Prostate gland (tissue), 2 donors: ENCODE measurements around the gene SNED1. TPM values are rescaled to one million over a fixed set of nuclear protein-coding genes. Genes with fewer than 3 reads are reported as not detected.
"Not testable (repeated sequence)": the region's sequence is repeated elsewhere in the genome, so short reads cannot be mapped to it uniquely, and the experiment has no call there.

ENCODE experiments used
- DNase-seq: peaks from one replicate; pipeline ENCODE4 v3.0.0-alpha.2; 2019; ENCODE audit warnings: low spot score
- H3K27ac ChIP-seq, 2 donors: fragments of 200-600 bp; sonication (generic); 2 replicates each; pipeline ENCODE4 v1.5.1; 2017 to 2019
- H3K27me3 ChIP-seq: fragments of 200-600 bp; sonication (generic); replicated peaks from 2 replicates; pipeline ENCODE4 v1.5.1; 2019; ENCODE audit not compliant: insufficient read depth
- H3K36me3 ChIP-seq, 2 donors: fragments of 200-600 bp; sonication (generic); 1 replicate in 1 of 2; 2 replicates in 1 of 2; pipeline versions ENCODE4 v1.5.1 to v1.8.1; 2017 to 2019
- H3K4me1 ChIP-seq: fragments of 200-600 bp; sonication (generic); replicated peaks from 2 replicates; pipeline ENCODE4 v1.5.1; 2019
- H3K4me3 ChIP-seq, 2 donors: fragments of 200-600 bp; sonication (generic); 2 replicates each; pipeline ENCODE4 v1.5.1; 2017 to 2019
- H3K9me3 ChIP-seq: fragments of 200-600 bp; sonication (generic); 2 replicates; pipeline ENCODE4 v1.5.1; 2017
- POLR2A ChIP-seq: fragments of 450-650 bp; IDR thresholded peaks from one replicate; pipeline ENCODE4 v1.6.1; 2016; ENCODE audit warnings: antibody characterized with exemption, mild to moderate bottlenecking
- POLR2AphosphoS5 ChIP-seq: sonication (generic); formaldehyde crosslinking; IDR thresholded peaks from one replicate; pipeline ENCODE4 v1.6.1; 2017; ENCODE audit warnings: antibody characterized with exemption
- WGBS: methylation state at CpG from one replicate; pipeline ENCODE4 v1.1.5; 2018; 5-methylcytosine and 5-hydroxymethylcytosine counted together
- intact Hi-C: fragments of 100-400 bp; cut with DNase I; formaldehyde crosslinking; loops from one replicate; pipeline ENCODE4 v1.14.2; 2022
- total RNA-seq, 2 donors: library from RNA; depleted of rRNA; stranded (reverse); fragments of >200 nt; gene quantifications; one replicate each; pipeline ENCODE4 v1.1.0, GENCODE V29; 2016
- TF ChIP-seq, protein P1 (sequence below), 4 experiments: fragments of 200-600 bp in 2 of 4; fragments of 450-650 bp in 2 of 4; sonication (generic) in 2 of 4; IDR thresholded peaks; 1 replicate in 3 of 4; 2 replicates in 1 of 4; pipeline ENCODE4 v1.5.1; 2016 to 2019; ENCODE audit warnings: antibody characterized with exemption in 4 of 4, mild to moderate bottlenecking in 2 of 4, moderate library complexity in 2 of 4

The SNED1 gene
- total RNA-seq, 2 donors from 2014 or later, result 32.0 to 115 TPM

DNA sequence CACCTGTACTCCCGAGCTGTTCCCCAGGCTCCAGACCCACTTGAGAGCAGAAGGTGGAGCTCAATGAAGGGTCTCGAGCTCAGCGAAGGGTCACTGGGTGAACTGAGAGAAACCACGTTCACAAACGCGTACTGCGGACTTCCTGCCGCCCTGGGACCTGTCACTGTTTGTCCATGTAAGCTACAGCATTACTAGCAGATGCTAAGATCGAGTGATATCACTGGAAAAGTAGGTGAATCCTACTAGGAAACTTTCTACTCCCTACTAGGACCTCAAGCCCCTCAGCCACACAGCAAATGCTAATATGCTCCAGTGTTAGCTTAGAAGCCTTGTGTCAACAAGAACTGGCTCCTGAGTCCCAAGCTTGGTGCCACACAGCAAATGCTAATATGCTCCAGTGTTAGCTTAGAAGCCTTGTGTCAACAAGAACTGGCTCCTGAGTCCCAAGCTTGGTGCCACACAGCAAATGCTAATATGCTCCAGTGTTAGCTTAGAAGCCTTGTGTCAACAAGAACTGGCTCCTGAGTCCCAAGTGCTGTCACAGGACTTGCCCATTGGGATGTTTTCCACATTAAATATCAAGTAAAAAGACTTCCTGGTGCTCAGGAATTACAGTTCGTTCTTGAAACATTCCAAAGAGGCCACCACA, 94.8 kb downstream of the SNED1 start:
- 58% methylated on average over 10 of the region's 10 CpGs for WGBS
- H3K4me3 ChIP-seq, H3K9me3 ChIP-seq, H3K27me3 ChIP-seq, intact Hi-C loops, H3K36me3 ChIP-seq: not testable (repeated sequence)
- peak; percentile 80 for DNase-seq
- Histone ChIP-seq H3K27ac (peak overlapping the region; percentile 77 to 87), H3K4me1 (peaks cover 24% of the 10 kb centered on the region)
- TF ChIP-seq POLR2AphosphoS5, result peak; percentile 82

DNA sequence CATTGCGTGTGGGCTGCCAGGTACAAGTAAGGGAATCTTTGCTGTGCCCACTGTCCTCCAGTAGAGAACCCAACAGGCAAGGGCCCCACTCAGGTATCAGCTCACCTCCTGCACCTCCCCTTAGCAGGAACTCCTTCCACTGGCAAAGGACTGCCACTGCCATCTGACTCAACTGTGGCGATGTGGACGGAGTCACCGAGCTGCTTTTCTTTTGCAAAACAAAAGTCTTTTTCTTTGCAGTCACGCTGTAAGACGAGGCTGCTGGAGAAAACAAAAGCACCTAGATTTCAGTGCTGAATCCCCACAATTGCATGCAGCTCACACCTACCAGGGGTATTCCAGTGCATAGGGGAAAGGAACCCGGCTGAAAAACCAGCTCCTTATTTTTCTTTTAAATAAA, 95.8 kb downstream of the SNED1 start:
- DNase-seq, result no peak
- intact Hi-C loops, result no loop called here
- H3K27me3 ChIP-seq, result no peaks in the 10 kb centered on the region
- no peaks in the 10 kb centered on the region for H3K9me3 ChIP-seq
- TF ChIP-seq POLR2AphosphoS5, result no peak
- TF ChIP-seq, protein P1, sequence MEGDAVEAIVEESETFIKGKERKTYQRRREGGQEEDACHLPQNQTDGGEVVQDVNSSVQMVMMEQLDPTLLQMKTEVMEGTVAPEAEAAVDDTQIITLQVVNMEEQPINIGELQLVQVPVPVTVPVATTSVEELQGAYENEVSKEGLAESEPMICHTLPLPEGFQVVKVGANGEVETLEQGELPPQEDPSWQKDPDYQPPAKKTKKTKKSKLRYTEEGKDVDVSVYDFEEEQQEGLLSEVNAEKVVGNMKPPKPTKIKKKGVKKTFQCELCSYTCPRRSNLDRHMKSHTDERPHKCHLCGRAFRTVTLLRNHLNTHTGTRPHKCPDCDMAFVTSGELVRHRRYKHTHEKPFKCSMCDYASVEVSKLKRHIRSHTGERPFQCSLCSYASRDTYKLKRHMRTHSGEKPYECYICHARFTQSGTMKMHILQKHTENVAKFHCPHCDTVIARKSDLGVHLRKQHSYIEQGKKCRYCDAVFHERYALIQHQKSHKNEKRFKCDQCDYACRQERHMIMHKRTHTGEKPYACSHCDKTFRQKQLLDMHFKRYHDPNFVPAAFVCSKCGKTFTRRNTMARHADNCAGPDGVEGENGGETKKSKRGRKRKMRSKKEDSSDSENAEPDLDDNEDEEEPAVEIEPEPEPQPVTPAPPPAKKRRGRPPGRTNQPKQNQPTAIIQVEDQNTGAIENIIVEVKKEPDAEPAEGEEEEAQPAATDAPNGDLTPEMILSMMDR (IDR thresholded peaks at IDR 0.05), result no peak
- no peak for TF ChIP-seq POLR2A
- no peak overlapping the region for H3K4me3 ChIP-seq
- peaks cover 0 to 10% of the 10 kb centered on the region in 2 donors for H3K36me3 ChIP-seq
- H3K27ac ChIP-seq, result peak overlapping the region; percentile 63 to 87
- peaks cover 24% of the 10 kb centered on the region for H3K4me1 ChIP-seq
- 77% methylated on average over 7 of the region's 7 CpGs for WGBS

DNA sequence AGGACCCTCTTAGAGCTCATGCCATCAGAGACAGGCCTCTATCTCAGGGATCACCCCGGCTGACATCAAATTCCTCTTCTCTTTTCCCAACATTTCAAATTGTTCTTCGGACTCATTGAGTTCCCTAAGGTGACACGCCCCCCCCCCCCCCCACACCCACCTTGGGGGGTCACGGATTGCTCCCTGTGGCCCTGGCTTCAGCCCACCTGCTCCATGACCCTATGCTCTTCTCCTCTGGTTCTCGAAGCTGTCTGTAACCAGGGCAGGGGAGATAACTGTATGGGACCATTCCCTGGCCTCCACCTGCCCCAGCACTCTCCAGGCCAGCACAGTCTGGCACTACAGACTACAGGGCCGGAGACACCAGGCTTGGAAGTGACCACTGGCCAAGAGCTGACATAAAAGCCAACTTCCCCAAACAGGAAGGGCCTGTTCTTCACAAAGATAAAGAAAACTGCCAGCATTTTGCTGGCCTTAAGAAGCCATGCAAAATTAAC, 96.6 kb downstream of the SNED1 start:
- peaks cover 24% of the 10 kb centered on the region for H3K4me1 ChIP-seq
- WGBS, result 76% methylated on average over 6 of the region's 6 CpGs
- no peaks in the 10 kb centered on the region for H3K9me3 ChIP-seq
- H3K27me3 ChIP-seq, result no peaks in the 10 kb centered on the region
- no peak for DNase-seq
- peak overlapping the region; percentile 63 to 87 for H3K27ac ChIP-seq
- TF ChIP-seq POLR2A (no peak), POLR2AphosphoS5 (peak; percentile 42)
- peaks cover 0 to 10% of the 10 kb centered on the region in 2 donors for H3K36me3 ChIP-seq
- intact Hi-C loops, result no loop called here
- H3K4me3 ChIP-seq, result no peak overlapping the region

DNA sequence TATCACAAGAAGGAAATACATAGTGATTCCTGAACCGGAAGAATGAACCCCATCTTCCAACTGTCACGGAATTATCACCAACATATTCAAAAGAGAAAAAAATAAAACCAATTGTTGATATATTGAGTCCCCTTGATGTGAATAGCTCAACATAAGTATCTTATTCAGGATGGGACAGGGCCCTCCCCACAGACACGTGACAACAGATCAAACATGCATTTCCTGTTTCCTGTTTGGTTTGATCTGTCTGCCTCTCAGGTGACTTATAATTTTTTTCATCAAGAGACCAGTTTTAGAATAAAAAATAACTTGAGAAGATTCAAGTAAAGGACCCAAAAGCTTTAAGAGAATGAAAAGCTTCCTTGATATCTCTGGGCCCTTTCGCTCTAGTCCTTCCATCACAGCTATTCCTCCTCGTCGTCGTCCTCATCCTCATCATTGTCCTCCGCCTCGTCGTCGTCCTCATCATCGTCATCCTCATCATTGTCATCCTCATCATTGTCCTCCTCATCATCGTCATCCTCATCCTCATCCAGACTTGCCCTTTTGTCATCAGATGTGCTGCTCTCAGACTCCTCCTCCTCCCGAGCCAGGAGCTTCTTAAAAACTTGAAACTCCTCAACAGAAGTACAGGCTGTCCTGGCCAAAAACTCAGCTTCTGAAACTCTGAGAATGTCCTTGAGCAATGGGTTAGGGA, 97.3 kb downstream of the SNED1 start:
- Histone ChIP-seq H3K4me1 (peaks cover 24% of the 10 kb centered on the region), H3K27ac (peak overlapping the region in 1 of 2 donors; percentile 87), H3K27me3 (no peaks in the 10 kb centered on the region), H3K4me3 (no peak overlapping the region), H3K36me3 (peaks cover 0 to 10% of the 10 kb centered on the region in 2 donors), H3K9me3 (no peaks in the 10 kb centered on the region)
- WGBS, result 89% methylated on average over 14 of the region's 14 CpGs
- DNase-seq, result no peak
- intact Hi-C loops, result no loop called here
- TF ChIP-seq POLR2AphosphoS5 (no peak), POLR2A (no peak)
- TF ChIP-seq, protein P1 (IDR thresholded peaks at IDR 0.05), result no peak

DNA sequence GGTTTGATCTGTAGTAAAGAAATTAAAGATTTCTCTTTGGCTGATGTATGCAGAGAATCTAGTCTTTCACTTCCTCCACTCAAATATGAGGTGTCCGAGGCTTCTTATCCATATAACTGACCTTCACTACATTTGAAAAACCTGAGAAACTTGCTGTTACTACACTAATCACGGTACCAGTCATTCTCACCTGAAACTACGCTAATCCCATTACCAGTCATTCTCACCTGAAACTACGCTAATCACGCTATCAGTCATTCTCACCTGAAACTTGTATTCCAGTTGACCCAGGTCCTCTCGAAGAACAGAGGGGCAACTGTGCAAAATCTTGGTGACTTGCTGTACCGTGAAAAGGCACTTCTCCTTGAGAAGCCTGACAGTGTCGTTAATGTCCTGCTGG, 98.6 kb downstream of the SNED1 start:
- no peaks in the 10 kb centered on the region for H3K27me3 ChIP-seq
- H3K4me3 ChIP-seq, result no peak overlapping the region
- no peak for DNase-seq
- H3K36me3 ChIP-seq, result peaks cover 0 to 10% of the 10 kb centered on the region in 2 donors
- TF ChIP-seq POLR2AphosphoS5 (no peak), POLR2A (no peak)
- TF ChIP-seq, protein P1 (IDR thresholded peaks at IDR 0.05), result no peak
- 94% methylated on average over 8 of the region's 8 CpGs for WGBS
- H3K4me1 ChIP-seq, result peaks cover 23% of the 10 kb centered on the region
- intact Hi-C loops, result no loop called here
- no peaks in the 10 kb centered on the region for H3K9me3 ChIP-seq
- peak overlapping the region in 1 of 2 donors; percentile 87 for H3K27ac ChIP-seq
